ENCODE data around the gene COLEC12.

Gene COLEC12

DNA sequence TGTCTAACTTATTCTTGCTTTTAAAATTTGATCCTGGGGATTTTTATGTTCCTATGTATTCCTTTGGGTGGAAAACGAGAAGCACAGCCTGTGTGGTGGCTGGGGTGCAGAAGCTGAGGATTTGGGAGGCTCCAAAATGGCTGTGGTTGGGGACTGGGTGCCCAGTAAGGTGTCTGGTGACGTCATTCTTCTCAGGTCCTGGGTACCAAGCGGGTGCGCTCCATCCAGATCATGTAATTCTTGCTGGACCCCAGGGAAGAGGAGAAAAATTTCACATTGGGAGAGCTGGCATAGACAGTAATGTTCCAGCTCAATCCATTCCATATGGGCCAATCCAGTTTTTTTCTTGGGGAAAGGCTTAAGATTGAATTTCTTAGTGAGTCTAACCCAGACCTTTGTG, 171.6 kb downstream of the COLEC12 start:
- H3K4me2 ChIP-seq (ENCODE audit: low read length): no peak overlapping the region
- H3K79me2 ChIP-seq (ENCODE audit: low read length): no peaks in the 10 kb centered on the region
- no peak overlapping the region for H3K9ac ChIP-seq (ENCODE audit: low read length)
- H3K27me3 ChIP-seq (ENCODE audit: low read depth, low read length): no peaks in the 10 kb centered on the region
- H3K27ac ChIP-seq (ENCODE audit: low read length): no peak overlapping the region
- no peak overlapping the region for H3K4me3 ChIP-seq (ENCODE audit: low read length)
- no peak overlapping the region for H2AFZ ChIP-seq (ENCODE audit: low read depth, low read length)
- H3K9me3 ChIP-seq (ENCODE audit: insufficient read depth, low read length): no peaks in the 10 kb centered on the region
- no peaks in the 10 kb centered on the region for H3K4me1 ChIP-seq (ENCODE audit: low read length)
- TF ChIP-seq, protein P1, sequence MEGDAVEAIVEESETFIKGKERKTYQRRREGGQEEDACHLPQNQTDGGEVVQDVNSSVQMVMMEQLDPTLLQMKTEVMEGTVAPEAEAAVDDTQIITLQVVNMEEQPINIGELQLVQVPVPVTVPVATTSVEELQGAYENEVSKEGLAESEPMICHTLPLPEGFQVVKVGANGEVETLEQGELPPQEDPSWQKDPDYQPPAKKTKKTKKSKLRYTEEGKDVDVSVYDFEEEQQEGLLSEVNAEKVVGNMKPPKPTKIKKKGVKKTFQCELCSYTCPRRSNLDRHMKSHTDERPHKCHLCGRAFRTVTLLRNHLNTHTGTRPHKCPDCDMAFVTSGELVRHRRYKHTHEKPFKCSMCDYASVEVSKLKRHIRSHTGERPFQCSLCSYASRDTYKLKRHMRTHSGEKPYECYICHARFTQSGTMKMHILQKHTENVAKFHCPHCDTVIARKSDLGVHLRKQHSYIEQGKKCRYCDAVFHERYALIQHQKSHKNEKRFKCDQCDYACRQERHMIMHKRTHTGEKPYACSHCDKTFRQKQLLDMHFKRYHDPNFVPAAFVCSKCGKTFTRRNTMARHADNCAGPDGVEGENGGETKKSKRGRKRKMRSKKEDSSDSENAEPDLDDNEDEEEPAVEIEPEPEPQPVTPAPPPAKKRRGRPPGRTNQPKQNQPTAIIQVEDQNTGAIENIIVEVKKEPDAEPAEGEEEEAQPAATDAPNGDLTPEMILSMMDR (IDR thresholded peaks at IDR 0.05; ENCODE audit: low read depth, low read length): no peak
- TF ChIP-seq EZH2phosphoT487 (IDR thresholded peaks at IDR 0.05; ENCODE audit: low read depth): no peak
- H4K20me1 ChIP-seq (ENCODE audit: insufficient read depth, low read length): no peaks in the 10 kb centered on the region
- H3K36me3 ChIP-seq (replicated peaks; ENCODE audit: low read depth, low read length): no peaks in the 10 kb centered on the region

DNA sequence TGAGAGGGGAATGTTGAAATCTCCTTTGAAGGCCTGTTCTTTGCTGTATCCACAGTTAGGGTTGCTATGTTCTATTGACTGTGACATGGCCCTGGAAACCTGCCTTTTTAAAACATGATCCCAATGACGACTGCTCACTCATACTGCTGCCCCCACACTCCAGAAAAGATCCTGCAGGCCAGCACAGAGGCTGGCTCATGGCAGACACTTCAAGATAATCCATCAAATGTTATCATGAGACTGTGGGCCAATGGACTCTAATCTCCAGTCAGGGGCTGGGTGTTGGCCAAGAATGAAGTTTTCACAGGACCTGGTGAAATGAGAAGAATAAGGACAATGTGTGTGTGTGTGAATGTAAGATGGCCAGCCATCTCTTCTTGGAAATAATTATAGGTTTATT, 173.7 kb downstream of the COLEC12 start:
- no peaks in the 10 kb centered on the region for H3K9me3 ChIP-seq (ENCODE audit: insufficient read depth, low read length)
- TF ChIP-seq, protein P1 (IDR thresholded peaks at IDR 0.05; ENCODE audit: low read depth, low read length): no peak
- TF ChIP-seq EZH2phosphoT487 (IDR thresholded peaks at IDR 0.05; ENCODE audit: low read depth): no peak
- no peaks in the 10 kb centered on the region for H3K27me3 ChIP-seq (ENCODE audit: low read depth, low read length)

DNA sequence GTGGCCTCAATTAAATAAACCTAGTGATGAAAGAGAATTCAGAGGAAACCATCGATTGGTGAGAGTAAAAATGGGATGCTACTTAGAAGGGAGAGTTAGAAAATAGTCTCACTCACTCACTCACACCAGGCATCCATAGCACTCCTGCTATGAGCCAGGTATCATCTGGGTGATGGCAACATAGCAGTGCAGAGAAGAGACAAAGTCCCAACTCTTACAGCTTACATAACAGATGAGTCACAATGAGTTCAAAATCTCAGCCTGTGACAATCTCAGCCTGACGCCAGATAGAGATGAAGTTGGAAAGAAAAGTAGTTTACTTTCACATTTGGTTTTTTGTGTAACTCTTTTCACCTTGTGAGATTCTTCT, 177.3 kb downstream of the COLEC12 start:
- Histone ChIP-seq H3K4me2 (ENCODE audit: low read length) (no peak overlapping the region), H2AFZ (ENCODE audit: low read depth, low read length) (no peak overlapping the region), H3K9ac (ENCODE audit: low read length) (no peak overlapping the region), H3K9me3 (ENCODE audit: insufficient read depth, low read length) (no peaks in the 10 kb centered on the region), H3K4me1 (ENCODE audit: low read length) (no peaks in the 10 kb centered on the region), H4K20me1 (ENCODE audit: insufficient read depth, low read length) (no peaks in the 10 kb centered on the region), H3K79me2 (ENCODE audit: low read length) (no peaks in the 10 kb centered on the region), H3K27me3 (ENCODE audit: low read depth, low read length) (no peaks in the 10 kb centered on the region), H3K36me3 (replicated peaks; ENCODE audit: low read depth, low read length) (no peaks in the 10 kb centered on the region), H3K4me3 (ENCODE audit: low read length) (no peak overlapping the region), H3K27ac (ENCODE audit: low read length) (no peak overlapping the region)
- TF ChIP-seq EZH2phosphoT487 (IDR thresholded peaks at IDR 0.05; ENCODE audit: low read depth): no peak

More for the DNA sequence above, 173.7 kb downstream of the COLEC12 start:
- Histone ChIP-seq H3K4me2 (ENCODE audit: low read length) (no peak overlapping the region), H3K79me2 (ENCODE audit: low read length) (no peaks in the 10 kb centered on the region), H3K27ac (ENCODE audit: low read length) (no peak overlapping the region), H2AFZ (ENCODE audit: low read depth, low read length) (no peak overlapping the region), H3K9ac (ENCODE audit: low read length) (no peak overlapping the region), H3K36me3 (replicated peaks; ENCODE audit: low read depth, low read length) (no peaks in the 10 kb centered on the region), H4K20me1 (ENCODE audit: insufficient read depth, low read length) (no peaks in the 10 kb centered on the region), H3K4me1 (ENCODE audit: low read length) (no peaks in the 10 kb centered on the region), H3K4me3 (ENCODE audit: low read length) (no peak overlapping the region)

DNA sequence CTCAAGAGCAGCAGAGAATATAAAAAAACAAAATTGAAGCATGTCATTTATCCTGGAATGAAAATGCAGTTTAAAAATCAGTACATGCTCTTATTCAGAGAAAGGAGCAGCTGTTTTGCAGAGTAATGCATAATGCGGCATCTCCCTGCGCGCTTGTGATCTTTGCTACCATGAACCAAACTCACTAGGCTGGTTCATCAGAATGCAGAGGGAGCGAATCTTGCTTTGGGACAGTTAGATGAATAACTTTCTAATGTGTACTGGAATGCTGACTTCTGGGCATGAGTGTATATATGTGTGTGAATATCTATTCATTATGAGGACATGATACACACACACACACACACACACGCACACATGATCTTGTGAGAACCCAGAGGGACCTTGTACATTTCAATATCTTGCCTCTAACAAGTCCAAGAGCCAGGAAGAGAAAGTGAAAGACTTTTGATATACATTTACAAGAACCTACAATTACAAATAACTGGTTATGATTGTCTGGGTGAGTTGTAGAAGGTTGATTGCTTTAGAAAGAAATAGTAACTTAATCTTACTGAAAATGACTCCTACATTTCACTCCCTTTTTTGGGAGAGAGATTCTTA, 178.5 kb downstream of the COLEC12 start:
- Histone ChIP-seq H3K4me1 (ENCODE audit: low read length) (no peaks in the 10 kb centered on the region), H3K4me2 (ENCODE audit: low read length) (no peak overlapping the region), H3K4me3 (ENCODE audit: low read length) (no peak overlapping the region), H3K27ac (ENCODE audit: low read length) (no peak overlapping the region), H3K27me3 (ENCODE audit: low read depth, low read length) (no peaks in the 10 kb centered on the region), H3K36me3 (replicated peaks; ENCODE audit: low read depth, low read length) (no peaks in the 10 kb centered on the region), H3K9me3 (ENCODE audit: insufficient read depth, low read length) (no peaks in the 10 kb centered on the region), H3K79me2 (ENCODE audit: low read length) (no peaks in the 10 kb centered on the region), H2AFZ (ENCODE audit: low read depth, low read length) (no peak overlapping the region), H4K20me1 (ENCODE audit: insufficient read depth, low read length) (no peaks in the 10 kb centered on the region), H3K9ac (ENCODE audit: low read length) (no peak overlapping the region)
- TF ChIP-seq, protein P1 (IDR thresholded peaks at IDR 0.05; ENCODE audit: low read depth, low read length): no peak
- TF ChIP-seq EZH2phosphoT487 (IDR thresholded peaks at IDR 0.05; ENCODE audit: low read depth): no peak

Data from OCI-LY3 (cell line).